Central memory CD4-positive, alpha-beta T cell (primary cell): ENCODE data around the gene AUTS2.

Source experiments
- DNase-seq: peaks from one replicate; pipeline ENCODE4 v3.0.0; 2022

The AUTS2 gene

GRCh38 chr7:69600710-69601519 is 2.6 kb downstream of the AUTS2 start:
- no peak for DNase-seq

- no peak for DNase-seq
These were observed 4.2 kb downstream of the AUTS2 start for GRCh38 chr7:69602522-69602921.

GRCh38 chr7:69603351-69603750 is 5.1 kb downstream of the AUTS2 start:
- no peak for DNase-seq

GRCh38 chr7:69603937-69604494 is 5.7 kb downstream of the AUTS2 start:
- peak; percentile 48 for DNase-seq

GRCh38 chr7:69605070-69605469 is 6.8 kb downstream of the AUTS2 start:
- DNase-seq: no peak

GRCh38 chr7:69605546-69605945 is 7.3 kb downstream of the AUTS2 start:
- no peak for DNase-seq

- DNase-seq: no peak
These were observed 9.8 kb downstream of the AUTS2 start for GRCh38 chr7:69608049-69608448.

GRCh38 chr7:69608878-69609277 is 10.6 kb downstream of the AUTS2 start:
- no peak for DNase-seq

- no peak for DNase-seq
These were observed 11.5 kb downstream of the AUTS2 start for GRCh38 chr7:69609541-69610373.

GRCh38 chr7:69610374-69611084 is 12.3 kb downstream of the AUTS2 start:
- DNase-seq: no peak

- DNase-seq: no peak
These were observed 14.7 kb downstream of the AUTS2 start for GRCh38 chr7:69612981-69613380.

GRCh38 chr7:69613846-69614245 is 15.6 kb downstream of the AUTS2 start:
- no peak for DNase-seq

GRCh38 chr7:69615685-69616084 is 17.4 kb downstream of the AUTS2 start:
- DNase-seq: no peak

- no peak for DNase-seq
These were observed 19.1 kb downstream of the AUTS2 start for GRCh38 chr7:69617364-69617763.

GRCh38 chr7:69619054-69619453 is 20.8 kb downstream of the AUTS2 start:
- no peak for DNase-seq

- no peak for DNase-seq
These were observed 21.4 kb downstream of the AUTS2 start for GRCh38 chr7:69619635-69620034.

GRCh38 chr7:69620063-69620462 is 21.8 kb downstream of the AUTS2 start:
- DNase-seq: no peak

GRCh38 chr7:69620650-69621049 is 22.4 kb downstream of the AUTS2 start:
- no peak for DNase-seq

GRCh38 chr7:69622014-69622835 is 23.9 kb downstream of the AUTS2 start:
- no peak for DNase-seq

GRCh38 chr7:69622960-69623359 is 24.7 kb downstream of the AUTS2 start:
- DNase-seq: no peak

GRCh38 chr7:69624435-69625230 is 26.4 kb downstream of the AUTS2 start:
- DNase-seq: no peak
